Fibroblast of the aortic adventitia (primary cell): ENCODE data around the gene KCTD12. TPM values are rescaled to one million over a fixed set of nuclear protein-coding genes. Genes with fewer than 3 reads are reported as not detected.

Experiments
- DNase-seq: peaks from one replicate; pipeline ENCODE4 v3.0.0-alpha.2; 2010; ENCODE audit warnings: low read depth
- H3K4me3 ChIP-seq: 2 replicates; pipeline ENCODE4 v1.5.1; 2011; ENCODE audit warnings: low read depth, mild to moderate bottlenecking, control low read depth, low read length, moderate library complexity
- total RNA-seq: library from RNA; depleted of rRNA; stranded (reverse); fragments of >200 nt; gene quantifications from 2 replicates; pipeline ENCODE4 v1.2.3, GENCODE V29; 2012; ENCODE audit warnings: low replicate concordance
- TF ChIP-seq, protein P1 (sequence below): IDR thresholded peaks from 2 replicates; pipeline ENCODE4 v1.5.1; 2011; ENCODE audit warnings: mild to moderate bottlenecking, low read length, control low read depth, inconsistent platforms; ENCODE audit not compliant: insufficient read depth

KCTD12 gene
- 62.6 and 176 TPM in 2 replicates for total RNA-seq

DNA sequence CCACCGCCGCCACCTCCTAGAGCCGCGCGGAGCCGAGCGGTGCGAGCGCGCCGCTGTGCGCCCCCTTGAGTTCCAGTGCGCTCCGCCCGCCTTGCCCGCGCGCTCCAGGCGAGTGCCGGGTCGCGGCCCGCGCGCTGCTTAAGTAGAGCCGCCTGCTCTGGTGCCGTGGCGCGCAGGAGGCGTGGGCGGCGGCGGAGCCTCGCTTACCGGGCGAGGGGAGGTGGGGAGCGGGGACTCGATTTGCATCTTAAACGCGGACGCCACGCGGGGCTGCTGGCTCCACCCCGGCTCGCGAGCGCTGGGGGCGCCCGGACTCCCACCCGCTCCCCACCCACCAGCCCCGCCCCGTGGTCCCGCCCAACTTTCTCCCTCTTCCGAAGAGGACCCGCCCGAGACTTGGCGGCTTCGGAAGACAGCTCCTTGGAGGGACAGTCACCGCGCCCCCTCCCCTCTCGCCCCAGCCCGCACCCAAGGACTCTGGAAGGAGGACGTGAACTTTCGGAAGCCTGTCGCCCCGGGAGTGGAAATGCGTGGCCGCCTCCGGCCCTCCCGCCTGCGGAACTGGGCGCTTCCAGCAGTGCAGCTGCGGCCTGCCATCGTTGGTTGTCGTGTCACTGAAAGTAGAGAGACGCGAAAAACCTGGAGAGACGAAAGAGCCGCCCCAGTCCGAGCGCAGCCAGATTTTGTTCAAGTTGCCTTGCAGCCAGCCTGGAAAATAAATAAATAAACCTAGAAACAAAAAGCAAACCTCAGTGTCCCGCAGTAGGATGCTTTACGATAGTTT is at the start of gene KCTD12:
KCTD12 (minus strand) TSS at position 114 of the 784 bp plus-strand sequence. CDS start 257 bp downstream, outside the sequence.
- peak; percentile 84 for DNase-seq
- TF ChIP-seq, protein P1, sequence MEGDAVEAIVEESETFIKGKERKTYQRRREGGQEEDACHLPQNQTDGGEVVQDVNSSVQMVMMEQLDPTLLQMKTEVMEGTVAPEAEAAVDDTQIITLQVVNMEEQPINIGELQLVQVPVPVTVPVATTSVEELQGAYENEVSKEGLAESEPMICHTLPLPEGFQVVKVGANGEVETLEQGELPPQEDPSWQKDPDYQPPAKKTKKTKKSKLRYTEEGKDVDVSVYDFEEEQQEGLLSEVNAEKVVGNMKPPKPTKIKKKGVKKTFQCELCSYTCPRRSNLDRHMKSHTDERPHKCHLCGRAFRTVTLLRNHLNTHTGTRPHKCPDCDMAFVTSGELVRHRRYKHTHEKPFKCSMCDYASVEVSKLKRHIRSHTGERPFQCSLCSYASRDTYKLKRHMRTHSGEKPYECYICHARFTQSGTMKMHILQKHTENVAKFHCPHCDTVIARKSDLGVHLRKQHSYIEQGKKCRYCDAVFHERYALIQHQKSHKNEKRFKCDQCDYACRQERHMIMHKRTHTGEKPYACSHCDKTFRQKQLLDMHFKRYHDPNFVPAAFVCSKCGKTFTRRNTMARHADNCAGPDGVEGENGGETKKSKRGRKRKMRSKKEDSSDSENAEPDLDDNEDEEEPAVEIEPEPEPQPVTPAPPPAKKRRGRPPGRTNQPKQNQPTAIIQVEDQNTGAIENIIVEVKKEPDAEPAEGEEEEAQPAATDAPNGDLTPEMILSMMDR = peak; percentile 29
- peak within 1 kb of the TSS; percentile 95 for H3K4me3 ChIP-seq

DNA sequence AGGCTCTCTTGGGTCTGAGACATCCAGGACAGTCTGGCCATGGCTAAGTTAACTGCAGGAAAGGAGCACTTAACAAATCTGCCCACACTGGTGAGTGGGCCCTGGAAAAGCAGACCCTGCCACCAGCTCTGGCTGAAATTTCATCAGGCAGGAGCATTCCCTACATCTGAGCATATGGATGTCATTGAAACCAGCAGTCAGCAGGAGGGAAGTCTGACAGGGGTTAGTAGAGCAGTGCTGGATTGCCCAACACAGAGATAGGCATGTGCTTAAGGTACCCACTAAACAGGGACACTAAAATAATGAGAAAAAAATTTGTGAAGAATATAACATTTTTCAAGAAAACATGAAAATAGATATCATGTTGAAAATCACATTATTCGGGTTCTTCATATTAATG is 48.5 kb upstream of the KCTD12 start:
- DNase-seq = no peak
- TF ChIP-seq, protein P1 = no peak
- H3K4me3 ChIP-seq = no peak overlapping the region

DNA sequence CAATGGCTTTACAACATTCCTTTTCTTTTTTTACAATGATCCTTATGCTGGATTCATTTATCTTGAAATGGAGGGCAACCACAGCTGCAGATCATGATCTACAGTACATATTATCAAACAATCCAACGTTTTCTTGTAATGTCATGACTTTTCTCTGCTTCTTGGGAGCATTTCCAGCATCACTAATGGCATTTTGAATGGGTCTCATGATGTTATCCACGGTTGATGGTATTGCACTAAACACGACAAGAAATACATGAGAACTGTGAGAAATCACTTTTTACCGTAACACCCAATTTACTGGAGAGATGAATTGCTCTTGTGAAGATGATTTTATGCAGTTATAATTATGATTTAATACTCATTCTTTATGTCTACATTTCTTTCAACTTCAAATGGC is 45.9 kb upstream of the KCTD12 start:
- TF ChIP-seq, protein P1 = no peak
- DNase-seq = no peak
- no peak overlapping the region for H3K4me3 ChIP-seq

DNA sequence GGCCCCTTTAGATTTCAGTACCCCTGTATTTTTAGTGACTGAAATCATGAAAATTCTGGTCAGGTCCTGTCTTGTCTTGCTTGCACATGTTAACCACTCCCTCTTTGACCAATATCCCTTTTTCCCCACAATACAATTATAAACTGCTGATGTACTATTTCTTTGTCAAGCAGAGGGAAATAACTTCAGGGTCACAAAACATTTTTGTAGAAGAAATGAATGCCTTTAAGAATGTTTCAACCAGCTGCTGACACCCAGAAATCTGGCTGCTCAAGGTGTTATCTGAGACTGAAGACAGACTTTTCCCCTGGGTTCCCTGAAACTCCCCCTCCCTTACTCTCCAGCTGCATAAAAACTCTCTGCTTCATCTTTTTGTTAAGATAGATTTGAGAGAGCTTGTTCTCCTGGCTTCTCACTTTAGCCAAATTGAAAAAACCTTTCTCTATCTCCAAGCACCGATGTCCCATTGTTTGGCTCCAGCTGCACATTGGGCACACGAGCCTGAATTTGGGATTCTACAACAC is 43.7 kb upstream of the KCTD12 start:
- DNase-seq = no peak
- no peak overlapping the region for H3K4me3 ChIP-seq
- TF ChIP-seq, protein P1 = no peak

DNA sequence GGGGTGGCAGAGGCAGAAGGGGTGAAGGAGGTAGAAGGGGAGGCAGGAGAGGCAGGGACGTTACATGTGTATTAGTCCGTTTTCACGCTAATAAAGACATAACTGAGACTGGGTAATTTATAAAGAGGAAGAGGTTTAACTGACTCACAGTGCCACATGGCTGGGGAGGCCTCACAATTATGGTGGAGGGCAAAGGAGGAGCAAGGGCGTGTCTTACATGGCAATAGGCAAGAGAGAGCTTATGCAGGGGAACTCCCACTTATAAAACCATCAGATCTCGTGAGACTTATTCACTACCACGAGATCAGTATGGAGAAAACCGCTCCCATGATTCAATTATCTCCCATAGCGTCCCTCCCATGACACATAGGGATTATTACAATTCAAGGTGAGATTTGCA is 43.1 kb upstream of the KCTD12 start:
- no peak overlapping the region for H3K4me3 ChIP-seq
- TF ChIP-seq, protein P1 = no peak
- no peak for DNase-seq

DNA sequence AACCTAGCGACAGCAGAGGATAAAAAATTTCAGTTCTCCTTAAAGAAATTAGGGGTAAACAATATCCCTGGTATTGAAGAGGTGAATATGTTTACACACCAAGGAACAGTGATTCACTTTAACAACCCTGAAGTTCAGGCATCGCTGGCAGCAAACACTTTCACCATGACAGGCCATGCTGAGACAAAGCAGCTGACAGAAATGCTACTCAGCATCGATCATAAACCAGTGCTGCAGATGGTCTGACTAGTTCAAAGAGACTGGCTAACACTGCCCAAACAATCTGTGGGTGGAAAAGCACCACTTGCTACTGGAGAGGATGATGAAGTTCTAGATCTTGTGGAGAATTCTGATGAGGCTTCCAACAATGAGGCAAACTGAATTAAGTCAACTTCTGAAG is 42.3 kb upstream of the KCTD12 start:
- DNase-seq = no peak
- TF ChIP-seq, protein P1 = no peak

More for the DNA sequence above, 42.3 kb upstream of the KCTD12 start:
- no peak overlapping the region for H3K4me3 ChIP-seq
